Vagina (tissue), 2 donors: ENCODE measurements around the gene GZMB. TPM values are rescaled to one million over a fixed set of nuclear protein-coding genes. Genes with fewer than 3 reads are reported as not detected.
"Not testable (repeated sequence)": the region's sequence is repeated elsewhere in the genome, so short reads cannot be mapped to it uniquely, and the experiment has no call there.

Source experiments
- DNase-seq, 2 donors: peaks; one replicate each; pipeline ENCODE4 v3.0.0-alpha.2; 2017; ENCODE audit errors: extremely low spot score in 2 of 2
- H3K27ac ChIP-seq: fragments of 200-600 bp; sonication (generic); one replicate; pipeline ENCODE4 v1.5.1; 2019
- H3K27me3 ChIP-seq: fragments of 200-600 bp; sonication (generic); one replicate; pipeline ENCODE4 v1.5.1; 2019
- H3K36me3 ChIP-seq, 2 donors: fragments of 200-600 bp; sonication (generic); one replicate each; pipeline ENCODE4 v1.5.1; 2017 to 2019
- H3K4me1 ChIP-seq: fragments of 200-600 bp; sonication (generic); one replicate; pipeline ENCODE4 v1.5.1; 2019
- H3K4me3 ChIP-seq, 2 donors: fragments of 200-600 bp; sonication (generic); 1 replicate in 1 of 2; 2 replicates in 1 of 2; pipeline ENCODE4 v1.5.1; 2016 to 2019
- H3K9me3 ChIP-seq: fragments of 200-600 bp; sonication (generic); one replicate; pipeline ENCODE4 v1.5.1; 2019
- CTCF ChIP-seq, 3 experiments: fragments of 450-650 bp in 2 of 3; fragments of 200-600 bp in 1 of 3; sonication (generic) in 1 of 3; IDR thresholded peaks; one replicate each; pipeline ENCODE4 v1.5.1; 2017 to 2019; ENCODE audit warnings: antibody characterized with exemption in 3 of 3, mild to moderate bottlenecking in 2 of 3, moderate library complexity in 2 of 3
- POLR2A ChIP-seq, 2 donors: fragments of 450-650 bp; IDR thresholded peaks; one replicate each; pipeline ENCODE4 v1.6.1; 2017; ENCODE audit warnings: antibody characterized with exemption in 2 of 2, mild to moderate bottlenecking in 2 of 2, moderate library complexity in 2 of 2
- POLR2AphosphoS5 ChIP-seq, 2 donors: sonication (generic); formaldehyde crosslinking; IDR thresholded peaks; one replicate each; pipeline ENCODE4 v1.9.0; 2017; ENCODE audit warnings: antibody characterized with exemption in 2 of 2, mild to moderate bottlenecking in 2 of 2, low read depth in 1 of 2; ENCODE audit not compliant: insufficient read depth in 1 of 2
- intact Hi-C: fragments of 100-400 bp; cut with DNase I; formaldehyde crosslinking; loops from one replicate; pipeline ENCODE4 v1.15.1; 2023
- total RNA-seq: library from RNA; depleted of rRNA; stranded (reverse); fragments of >200 nt; gene quantifications from one replicate; pipeline ENCODE4 v1.2.3, GENCODE V29; 2016

Gene GZMB
- total RNA-seq, 1 donor from 2014 or later = 2.2 TPM

GRCh38 chr14:24606297-24606696 is 27.7 kb downstream of the GZMB start:
- TF ChIP-seq CTCF (IDR thresholded peaks at IDR 0.05) (no peak), POLR2A (IDR thresholded peaks at IDR 0.05) (no peak), POLR2AphosphoS5 (IDR thresholded peaks at IDR 0.05; ENCODE audit: insufficient read depth in 1 of 2, low read depth in 1 of 2) (no peak)
- intact Hi-C loops = no loop called here
- Histone ChIP-seq H3K4me1 (no peaks in the 10 kb centered on the region), H3K27ac (no peak overlapping the region), H3K27me3 (no peaks in the 10 kb centered on the region), H3K4me3 (no peak overlapping the region), H3K36me3 (no peaks in the 10 kb centered on the region), H3K9me3 (no peaks in the 10 kb centered on the region)
- DNase-seq = no peak

GRCh38 chr14:24605435-24606190 is 28.4 kb downstream of the GZMB start:
- no peaks in the 10 kb centered on the region for H3K27me3 ChIP-seq
- H3K4me3 ChIP-seq = no peak overlapping the region
- no peaks in the 10 kb centered on the region for H3K9me3 ChIP-seq
- no peaks in the 10 kb centered on the region for H3K4me1 ChIP-seq
- intact Hi-C loops = no loop called here
- DNase-seq = no peak
- H3K36me3 ChIP-seq = no peaks in the 10 kb centered on the region
- H3K27ac ChIP-seq = no peak overlapping the region
- TF ChIP-seq POLR2AphosphoS5 (IDR thresholded peaks at IDR 0.05; ENCODE audit: insufficient read depth in 1 of 2, low read depth in 1 of 2) (no peak), POLR2A (IDR thresholded peaks at IDR 0.05) (no peak), CTCF (IDR thresholded peaks at IDR 0.05) (peak in 1 of 3 experiments; percentile 36)

- TF ChIP-seq CTCF (IDR thresholded peaks at IDR 0.05) = no peak
- TF ChIP-seq POLR2AphosphoS5 (IDR thresholded peaks at IDR 0.05; ENCODE audit: insufficient read depth in 1 of 2, low read depth in 1 of 2) = no peak
- no peak for TF ChIP-seq POLR2A (IDR thresholded peaks at IDR 0.05)
- H3K4me1 ChIP-seq = no peaks in the 10 kb centered on the region
- H3K9me3 ChIP-seq = no peaks in the 10 kb centered on the region
- no peaks in the 10 kb centered on the region for H3K27me3 ChIP-seq
- H3K27ac ChIP-seq = no peak overlapping the region
- DNase-seq = no peak
- H3K4me3 ChIP-seq = no peak overlapping the region
- intact Hi-C loops = no loop called here
- no peaks in the 10 kb centered on the region for H3K36me3 ChIP-seq
Measured at GRCh38 chr14:24597403-24597802, 36.6 kb downstream of the GZMB start.

- intact Hi-C loops = no loop called here
- no peak for DNase-seq
Measured at GRCh38 chr14:24595073-24595808, 38.7 kb downstream of the GZMB start.

GRCh38 chr14:24591004-24591403 is 43.0 kb downstream of the GZMB start:
- intact Hi-C loops, H3K4me3 ChIP-seq, H3K36me3 ChIP-seq, H3K9me3 ChIP-seq, DNase-seq, H3K4me1 ChIP-seq, H3K27me3 ChIP-seq, H3K27ac ChIP-seq: not testable (repeated sequence)

More at GRCh38 chr14:24595073-24595808, 38.7 kb downstream of the GZMB start:
- H3K4me3 ChIP-seq = no peak overlapping the region
- no peaks in the 10 kb centered on the region for H3K4me1 ChIP-seq
- no peaks in the 10 kb centered on the region for H3K36me3 ChIP-seq
- H3K9me3 ChIP-seq = no peaks in the 10 kb centered on the region
- TF ChIP-seq POLR2AphosphoS5 (IDR thresholded peaks at IDR 0.05; ENCODE audit: insufficient read depth in 1 of 2, low read depth in 1 of 2) (no peak), POLR2A (IDR thresholded peaks at IDR 0.05) (no peak), CTCF (IDR thresholded peaks at IDR 0.05) (no peak)
- no peak overlapping the region for H3K27ac ChIP-seq
- no peaks in the 10 kb centered on the region for H3K27me3 ChIP-seq

- DNase-seq, intact Hi-C loops, H3K36me3 ChIP-seq, H3K27ac ChIP-seq, H3K4me1 ChIP-seq, H3K4me3 ChIP-seq, H3K27me3 ChIP-seq, H3K9me3 ChIP-seq: not testable (repeated sequence)
Measured at GRCh38 chr14:24584402-24584801, 49.6 kb downstream of the GZMB start.
